GM10266 (cell line): ENCODE data around the gene SUN1.

Source experiments
- DNase-seq: peaks from one replicate; pipeline ENCODE4 v3.0.0; 2012; ENCODE audit errors: extremely low spot score
- CTCF ChIP-seq: IDR thresholded peaks from 2 replicates; pipeline ENCODE4 v1.5.1; 2012; ENCODE audit warnings: mild to moderate bottlenecking, low read depth; ENCODE audit not compliant: control insufficient read depth, insufficient read depth; ENCODE audit errors: missing control alignments

SUN1 gene

DNA sequence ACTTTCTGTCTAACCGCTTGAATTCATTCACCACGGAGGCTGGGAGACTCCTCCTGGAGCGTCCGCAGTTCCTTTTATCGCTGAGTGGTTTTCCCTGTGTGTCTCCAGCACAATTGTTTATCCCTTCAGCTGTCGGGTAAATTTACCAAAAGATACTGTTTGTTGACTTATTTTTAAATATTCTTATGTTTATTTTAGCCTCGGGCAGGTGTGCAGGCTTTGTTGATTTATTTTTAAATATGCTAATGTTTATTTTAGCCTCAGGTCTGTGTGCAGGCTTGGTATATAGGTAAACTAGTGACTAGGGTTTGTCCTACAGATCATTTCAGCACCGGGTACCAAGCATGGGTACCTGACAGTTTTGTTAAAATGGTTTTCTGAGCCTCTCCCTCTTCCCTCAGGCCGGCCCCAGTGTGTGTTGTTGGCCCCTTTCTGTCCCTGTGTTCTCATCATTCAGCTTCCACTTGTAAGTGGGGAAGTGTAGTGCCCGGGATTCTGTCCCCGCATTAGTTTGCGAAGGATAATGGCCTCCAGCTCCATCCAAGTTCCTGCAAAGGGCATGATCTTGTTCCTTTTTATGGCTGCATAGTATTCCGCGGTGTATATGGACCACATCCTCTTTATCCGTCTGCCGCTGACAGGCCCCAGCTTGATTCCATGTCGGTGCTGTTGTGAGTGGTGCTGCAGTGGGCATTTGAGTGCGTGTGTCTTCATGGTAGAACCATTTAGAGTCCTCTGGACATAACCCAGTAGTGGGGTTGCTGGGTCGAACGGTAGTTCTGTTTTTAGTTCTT lies 49.4 kb downstream of the SUN1 start:
- no peak for DNase-seq
- TF ChIP-seq CTCF = no peak

- DNase-seq = no peak
- TF ChIP-seq CTCF = no peak
These were observed 50.2 kb downstream of the SUN1 start for GRCh38 chr7:882336-883035.

DNA sequence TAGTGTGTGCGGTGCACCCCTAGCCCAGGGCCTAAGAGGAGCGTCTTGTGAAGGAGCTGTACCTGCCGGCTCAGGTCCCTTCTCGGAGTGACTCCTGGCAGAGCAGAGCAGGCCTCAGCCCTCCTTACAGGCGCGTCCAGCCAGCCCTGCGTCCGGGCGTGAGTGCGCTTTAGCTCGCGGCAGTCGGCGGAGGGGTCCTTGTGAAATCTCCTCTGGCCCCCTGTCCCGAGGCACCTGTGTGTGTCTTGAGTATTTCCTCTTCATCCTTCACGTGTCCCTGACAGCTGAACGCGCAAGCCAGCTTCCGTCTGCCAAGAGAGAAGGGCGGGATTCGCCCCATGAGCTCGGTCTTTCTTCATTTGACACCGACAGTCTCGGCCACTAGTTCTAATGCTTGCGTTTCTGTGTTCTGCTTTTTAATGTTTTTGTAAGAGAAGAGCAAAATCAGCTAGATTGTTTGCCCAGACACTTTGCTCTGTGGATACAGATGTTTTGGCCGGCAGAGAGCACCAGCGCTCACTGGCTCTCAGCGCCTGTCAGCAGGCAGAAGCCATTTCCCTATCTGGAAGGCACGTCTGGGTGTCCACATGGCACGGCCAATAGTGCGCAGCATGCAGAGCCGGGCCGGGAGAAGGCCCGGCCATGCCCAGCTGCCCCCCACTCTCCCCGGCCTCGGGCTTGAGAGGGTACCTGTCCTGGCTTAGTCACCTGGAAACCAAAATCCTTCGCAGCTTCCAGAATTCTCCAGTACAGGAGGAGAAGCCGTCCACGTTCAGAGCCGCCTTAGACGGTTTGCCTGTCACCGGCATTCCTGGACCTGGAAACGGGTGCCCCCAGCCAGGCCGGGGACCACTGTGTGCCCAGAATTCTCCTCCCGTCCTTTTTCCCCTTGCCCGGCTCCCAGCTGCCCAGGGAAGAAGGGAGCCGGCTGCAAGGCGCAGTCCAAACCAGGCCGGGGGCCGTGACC lies 51.1 kb downstream of the SUN1 start:
- no peak for DNase-seq
- no peak for TF ChIP-seq CTCF

- TF ChIP-seq CTCF = no peak
- no peak for DNase-seq
These were observed 52.1 kb downstream of the SUN1 start for GRCh38 chr7:884191-885003.

DNA sequence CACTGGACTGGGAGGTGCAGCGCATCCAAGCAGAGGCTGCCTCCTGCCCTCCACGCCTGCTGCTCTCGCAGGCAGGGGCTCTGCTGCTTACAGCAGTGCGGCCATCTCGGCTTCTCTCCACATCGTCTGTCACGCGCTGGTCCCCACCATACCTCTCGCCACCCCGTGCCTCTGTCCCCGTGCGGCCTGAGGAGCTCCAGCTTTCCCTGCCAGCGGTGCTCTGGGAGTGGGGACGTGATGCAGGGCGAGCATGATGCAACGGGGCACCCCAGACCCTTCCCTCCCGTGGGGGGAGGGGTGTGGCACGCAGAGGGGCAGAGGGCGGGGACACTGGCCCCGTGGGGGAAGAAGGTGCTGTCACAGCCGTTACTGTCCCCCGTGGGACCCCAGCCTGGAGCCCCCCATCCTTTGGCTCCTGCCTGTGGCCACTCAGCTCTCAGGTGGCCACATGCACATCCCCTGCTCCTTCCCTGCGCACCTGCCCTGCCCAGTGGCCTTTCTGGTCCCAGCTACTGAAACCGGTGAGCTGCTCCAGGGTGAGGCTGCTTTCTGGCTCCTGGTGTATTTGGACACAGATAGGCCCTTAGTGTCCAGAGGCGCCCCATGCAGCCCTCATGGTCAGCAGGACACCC lies 53.1 kb downstream of the SUN1 start:
- TF ChIP-seq CTCF = no peak
- DNase-seq = no peak
